ACC112 (cell line): ENCODE measurements around the gene TMEM255B.

Experiments
- H2AFZ ChIP-seq: fragments of 200-600 bp; sonication (generic); one replicate; pipeline ENCODE4 v1.6.0; 2017; ENCODE audit warnings: antibody characterized with exemption, low read length; ENCODE audit not compliant: unreplicated experiment
- H3K27ac ChIP-seq: fragments of 200-600 bp; sonication (generic); 2 replicates; pipeline ENCODE4 v1.5.1; 2014; ENCODE audit warnings: low read depth, mild to moderate bottlenecking, antibody characterized with exemption, low read length, moderate library complexity
- H3K27me3 ChIP-seq: fragments of 200-600 bp; sonication (generic); 2 replicates; pipeline ENCODE4 v1.6.1; 2014; ENCODE audit warnings: mild to moderate bottlenecking, antibody characterized with exemption, low read length, moderate library complexity, mixed read lengths; ENCODE audit not compliant: insufficient read depth
- H3K36me3 ChIP-seq: fragments of 200-600 bp; sonication (generic); 2 replicates; pipeline ENCODE4 v1.6.1; 2016; ENCODE audit warnings: mild to moderate bottlenecking, antibody characterized with exemption, low read length, moderate library complexity, mixed read lengths; ENCODE audit not compliant: insufficient read depth
- H3K4me1 ChIP-seq: fragments of 200-600 bp; sonication (generic); one replicate; pipeline ENCODE4 v1.6.1; 2016; ENCODE audit warnings: low read length, mixed read lengths; ENCODE audit not compliant: insufficient read depth, unreplicated experiment, control insufficient read depth
- H3K4me3 ChIP-seq: fragments of 200-600 bp; sonication (generic); 2 replicates; pipeline ENCODE4 v1.5.1; 2014; ENCODE audit warnings: mild to moderate bottlenecking, low read depth, low read length
- H3K79me2 ChIP-seq: fragments of 200-600 bp; sonication (generic); one replicate; pipeline ENCODE4 v1.6.0; 2016; ENCODE audit warnings: low read length; ENCODE audit not compliant: control insufficient read depth, unreplicated experiment, insufficient read depth

TMEM255B gene

GRCh38 chr13:113729187-113730019 lies 29.6 kb upstream of the TMEM255B start:
- Histone ChIP-seq H3K27ac (no peak overlapping the region), H3K27me3 (no peaks in the 10 kb centered on the region), H3K4me3 (no peak overlapping the region), H3K4me1 (no peaks in the 10 kb centered on the region), H2AFZ (no peak overlapping the region), H3K79me2 (no peaks in the 10 kb centered on the region), H3K36me3 (no peaks in the 10 kb centered on the region)

GRCh38 chr13:113730258-113730691 lies 28.8 kb upstream of the TMEM255B start:
- Histone ChIP-seq H3K4me3 (no peak overlapping the region), H2AFZ (no peak overlapping the region), H3K36me3 (no peaks in the 10 kb centered on the region), H3K79me2 (no peaks in the 10 kb centered on the region), H3K27me3 (no peaks in the 10 kb centered on the region), H3K4me1 (no peaks in the 10 kb centered on the region), H3K27ac (no peak overlapping the region)

- Histone ChIP-seq H3K79me2 (no peaks in the 10 kb centered on the region), H3K4me3 (no peak overlapping the region), H3K36me3 (no peaks in the 10 kb centered on the region), H2AFZ (no peak overlapping the region), H3K27me3 (no peaks in the 10 kb centered on the region), H3K4me1 (no peaks in the 10 kb centered on the region), H3K27ac (no peak overlapping the region)
Observed at GRCh38 chr13:113730831-113731191, 28.2 kb upstream of the TMEM255B start.

- H3K79me2 ChIP-seq, result no peaks in the 10 kb centered on the region
- H3K27me3 ChIP-seq, result no peaks in the 10 kb centered on the region
- no peaks in the 10 kb centered on the region for H3K4me1 ChIP-seq
- no peak overlapping the region for H2AFZ ChIP-seq
- no peak overlapping the region for H3K4me3 ChIP-seq
- H3K27ac ChIP-seq, result no peak overlapping the region
- no peaks in the 10 kb centered on the region for H3K36me3 ChIP-seq
Observed at GRCh38 chr13:113731192-113732175, 27.5 kb upstream of the TMEM255B start.

DNA sequence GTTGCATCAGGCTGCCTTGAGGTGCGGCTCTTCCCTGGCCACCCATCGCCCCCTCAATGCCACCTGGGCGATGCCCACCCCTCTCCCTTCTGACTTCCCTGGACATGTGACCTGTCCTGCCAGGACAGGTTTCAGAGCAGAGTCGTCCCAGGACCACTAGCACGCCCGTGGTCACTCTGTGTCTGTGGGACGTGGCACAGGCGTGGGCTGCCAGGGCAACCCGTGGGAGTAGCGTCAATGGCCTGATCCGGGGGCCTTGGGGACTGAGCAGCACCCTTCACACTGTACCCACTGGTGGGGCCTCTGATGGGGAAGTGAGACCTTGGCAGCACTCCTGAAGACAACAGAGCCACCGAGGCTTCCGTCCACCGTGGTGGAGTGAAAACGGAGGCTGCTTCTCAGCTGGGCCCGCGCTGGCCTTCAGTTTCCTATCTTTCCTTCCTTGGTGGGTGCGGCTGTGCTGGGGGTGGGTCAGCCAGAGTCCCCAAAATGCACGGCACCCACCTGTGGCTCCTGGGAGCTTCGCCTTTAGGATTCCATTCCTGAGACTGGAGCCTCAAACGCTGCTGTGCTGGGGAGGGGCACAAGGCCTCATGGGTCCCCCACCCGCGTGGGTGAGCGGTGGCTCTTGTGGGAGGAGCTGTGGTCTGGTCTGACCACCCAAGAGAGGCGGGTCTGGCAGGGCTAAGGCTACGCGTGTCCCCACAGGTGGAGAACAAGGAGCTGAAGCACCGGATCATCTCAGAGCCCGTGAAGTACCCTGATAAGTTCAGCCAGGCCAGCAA lies 26.7 kb upstream of the TMEM255B start:
- Histone ChIP-seq H3K4me3 (no peak overlapping the region), H2AFZ (no peak overlapping the region), H3K79me2 (no peaks in the 10 kb centered on the region), H3K36me3 (no peaks in the 10 kb centered on the region), H3K4me1 (no peaks in the 10 kb centered on the region), H3K27ac (no peak overlapping the region), H3K27me3 (no peaks in the 10 kb centered on the region)

- Histone ChIP-seq H2AFZ (no peak overlapping the region), H3K27ac (no peak overlapping the region), H3K36me3 (no peaks in the 10 kb centered on the region), H3K27me3 (no peaks in the 10 kb centered on the region), H3K4me3 (no peak overlapping the region), H3K4me1 (no peaks in the 10 kb centered on the region), H3K79me2 (no peaks in the 10 kb centered on the region)
Observed at GRCh38 chr13:113732961-113733950, 25.8 kb upstream of the TMEM255B start.

- H3K36me3 ChIP-seq, result no peaks in the 10 kb centered on the region
- H3K27ac ChIP-seq, result no peak overlapping the region
- no peaks in the 10 kb centered on the region for H3K27me3 ChIP-seq
- H3K79me2 ChIP-seq, result no peaks in the 10 kb centered on the region
- no peak overlapping the region for H2AFZ ChIP-seq
- no peak overlapping the region for H3K4me3 ChIP-seq
- no peaks in the 10 kb centered on the region for H3K4me1 ChIP-seq
Observed at GRCh38 chr13:113734099-113734825, 24.8 kb upstream of the TMEM255B start.

DNA sequence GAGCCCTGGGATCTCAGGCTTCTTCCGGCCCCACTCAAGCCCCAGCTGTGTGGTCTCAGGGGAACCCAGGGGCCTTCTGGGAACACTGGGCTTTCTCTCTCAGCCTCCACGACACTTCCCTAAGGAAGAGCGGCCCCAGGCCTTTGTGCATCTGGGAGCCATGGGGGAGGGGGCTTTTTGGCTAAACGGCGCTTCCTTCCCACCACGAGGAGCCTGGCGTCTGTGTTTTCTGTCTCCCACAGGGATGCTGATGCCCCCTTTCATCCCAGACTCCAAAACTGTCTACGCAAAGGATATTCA lies 24.2 kb upstream of the TMEM255B start:
- Histone ChIP-seq H3K27me3 (no peaks in the 10 kb centered on the region), H3K4me1 (no peaks in the 10 kb centered on the region), H3K4me3 (no peak overlapping the region), H2AFZ (no peak overlapping the region), H3K79me2 (no peaks in the 10 kb centered on the region), H3K36me3 (no peaks in the 10 kb centered on the region), H3K27ac (no peak overlapping the region)

GRCh38 chr13:113735194-113735593 lies 23.8 kb upstream of the TMEM255B start:
- no peaks in the 10 kb centered on the region for H3K4me1 ChIP-seq
- no peak overlapping the region for H2AFZ ChIP-seq
- no peaks in the 10 kb centered on the region for H3K79me2 ChIP-seq
- no peaks in the 10 kb centered on the region for H3K27me3 ChIP-seq
- H3K4me3 ChIP-seq, result no peak overlapping the region
- no peaks in the 10 kb centered on the region for H3K36me3 ChIP-seq
- no peak overlapping the region for H3K27ac ChIP-seq
